Smooth muscle cell (in vitro differentiated cells): Measurements from ENCODE around the gene HCN2. TPM values are rescaled to one million over a fixed set of nuclear protein-coding genes. Genes with fewer than 3 reads are reported as not detected.

Experiments used
- DNase-seq: peaks from one replicate; lab custom pipeline; 2025; ENCODE audit not compliant: unreplicated experiment; lab: John Stamatoyannopoulos, UW
- H2AFZ ChIP-seq: fragments of 200-600 bp; sonication (generic); 2 replicates; pipeline ENCODE4 v1.6.0; 2016; ENCODE audit warnings: antibody characterized with exemption, low read depth, mild to moderate bottlenecking
- H3F3A ChIP-seq: fragments of 200-600 bp; sonication (generic); 2 replicates; pipeline ENCODE4 v1.6.0; 2017; ENCODE audit warnings: antibody characterized with exemption, low read depth
- H3K27ac ChIP-seq: fragments of 200-600 bp; sonication (generic); 2 replicates; pipeline ENCODE4 v1.5.1; 2016; ENCODE audit warnings: low read depth, mild to moderate bottlenecking
- H3K27me3 ChIP-seq: fragments of 200-600 bp; sonication (generic); 2 replicates; pipeline ENCODE4 v1.6.1; 2016; ENCODE audit warnings: low read depth, mild to moderate bottlenecking
- H3K36me3 ChIP-seq: fragments of 200-600 bp; sonication (generic); 2 replicates; pipeline ENCODE4 v1.5.1; 2016; ENCODE audit warnings: low read depth
- H3K4me1 ChIP-seq: fragments of 200-600 bp; sonication (generic); 2 replicates; pipeline ENCODE4 v1.5.1; 2016; ENCODE audit warnings: low read depth
- H3K4me2 ChIP-seq: fragments of 200-600 bp; sonication (generic); 2 replicates; pipeline ENCODE4 v1.6.0; 2016; ENCODE audit warnings: mild to moderate bottlenecking
- H3K4me3 ChIP-seq: fragments of 200-600 bp; sonication (generic); 2 replicates; pipeline ENCODE4 v1.5.1; 2016; ENCODE audit warnings: mild to moderate bottlenecking
- H3K79me2 ChIP-seq: fragments of 200-600 bp; sonication (generic); 2 replicates; pipeline ENCODE4 v1.6.0; 2016; ENCODE audit warnings: low read depth, mild to moderate bottlenecking
- H3K9ac ChIP-seq: fragments of 200-600 bp; sonication (generic); 2 replicates; pipeline ENCODE4 v1.6.0; 2016; ENCODE audit warnings: low read depth
- H3K9me3 ChIP-seq: fragments of 200-600 bp; sonication (generic); replicated peaks from 2 replicates; pipeline ENCODE4 v1.5.1; 2016; ENCODE audit warnings: low read depth
- H4K20me1 ChIP-seq: fragments of 200-600 bp; sonication (generic); 2 replicates; pipeline ENCODE4 v1.6.0; 2016; ENCODE audit warnings: low read depth
- WGBS: methylation state at CpG from one replicate; pipeline ENCODE4 v1.1.7; 2016; ENCODE audit warnings: low lambda C conversion rate; 5-methylcytosine and 5-hydroxymethylcytosine counted together
- polyA plus RNA-seq: library from polyadenylated mRNA; unstranded; fragments of >200 nt; fragmentation: Nextera tagmentation; extraction: Ambion mirVana; gene quantifications from 2 replicates; pipeline ENCODE4 v1.2.1, GENCODE V29; 2016
- total RNA-seq: library from RNA; depleted of rRNA; stranded (reverse); fragments of >200 nt; gene quantifications from 2 replicates; pipeline ENCODE4 v1.2.3, GENCODE V29; 2014
- TF ChIP-seq, protein P1 (sequence below): fragments of 200-600 bp; sonication (generic); IDR thresholded peaks from 2 replicates; pipeline ENCODE4 v1.5.1; 2017; ENCODE audit warnings: borderline replicate concordance, mild to moderate bottlenecking, antibody characterized with exemption; ENCODE audit not compliant: insufficient read depth, poor library complexity, severe bottlenecking

The HCN2 gene
- total and polyA plus RNA-seq, 2 experiments from 2014 or later: 0.49 to 0.81 TPM

DNA sequence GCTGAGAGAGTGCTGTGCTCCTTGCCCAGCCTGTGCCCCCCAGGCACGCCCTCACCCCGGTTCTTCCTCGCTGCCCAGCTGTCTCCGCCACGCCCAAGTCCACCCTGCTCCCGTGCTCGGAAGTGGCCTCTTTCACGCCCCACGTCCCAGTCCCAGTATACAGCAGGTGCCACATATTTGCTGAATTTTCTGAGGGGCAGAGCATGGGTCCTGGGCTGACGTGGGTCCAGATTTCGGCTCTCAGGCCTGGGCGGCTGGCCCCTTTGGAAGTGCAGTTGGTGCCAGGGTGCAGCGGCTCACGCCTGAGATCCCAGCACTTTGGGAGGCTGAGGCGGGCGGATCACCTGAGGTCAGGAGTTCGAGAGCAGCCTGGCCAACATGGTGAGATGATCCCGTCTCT, 3.4 kb downstream of the HCN2 start:
- H3K9ac ChIP-seq: no peak overlapping the region
- no peaks in the 10 kb centered on the region for H3K79me2 ChIP-seq
- H3K4me1 ChIP-seq: peaks cover 4% of the 10 kb centered on the region
- H2AFZ ChIP-seq: no peak overlapping the region
- H3K9me3 ChIP-seq: no peaks in the 10 kb centered on the region
- TF ChIP-seq, protein P1, sequence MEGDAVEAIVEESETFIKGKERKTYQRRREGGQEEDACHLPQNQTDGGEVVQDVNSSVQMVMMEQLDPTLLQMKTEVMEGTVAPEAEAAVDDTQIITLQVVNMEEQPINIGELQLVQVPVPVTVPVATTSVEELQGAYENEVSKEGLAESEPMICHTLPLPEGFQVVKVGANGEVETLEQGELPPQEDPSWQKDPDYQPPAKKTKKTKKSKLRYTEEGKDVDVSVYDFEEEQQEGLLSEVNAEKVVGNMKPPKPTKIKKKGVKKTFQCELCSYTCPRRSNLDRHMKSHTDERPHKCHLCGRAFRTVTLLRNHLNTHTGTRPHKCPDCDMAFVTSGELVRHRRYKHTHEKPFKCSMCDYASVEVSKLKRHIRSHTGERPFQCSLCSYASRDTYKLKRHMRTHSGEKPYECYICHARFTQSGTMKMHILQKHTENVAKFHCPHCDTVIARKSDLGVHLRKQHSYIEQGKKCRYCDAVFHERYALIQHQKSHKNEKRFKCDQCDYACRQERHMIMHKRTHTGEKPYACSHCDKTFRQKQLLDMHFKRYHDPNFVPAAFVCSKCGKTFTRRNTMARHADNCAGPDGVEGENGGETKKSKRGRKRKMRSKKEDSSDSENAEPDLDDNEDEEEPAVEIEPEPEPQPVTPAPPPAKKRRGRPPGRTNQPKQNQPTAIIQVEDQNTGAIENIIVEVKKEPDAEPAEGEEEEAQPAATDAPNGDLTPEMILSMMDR: no peak
- H3F3A ChIP-seq: no peaks in the 10 kb centered on the region
- no peaks in the 10 kb centered on the region for H3K36me3 ChIP-seq
- no peak for DNase-seq
- no peak overlapping the region for H3K27ac ChIP-seq
- H3K4me2 ChIP-seq: no peak overlapping the region
- 95% methylated on average over 18 of the region's 18 CpGs for WGBS
- H3K4me3 ChIP-seq: no peak overlapping the region
- peaks cover 22% of the 10 kb centered on the region for H4K20me1 ChIP-seq
- H3K27me3 ChIP-seq: peaks cover 29% of the 10 kb centered on the region

DNA sequence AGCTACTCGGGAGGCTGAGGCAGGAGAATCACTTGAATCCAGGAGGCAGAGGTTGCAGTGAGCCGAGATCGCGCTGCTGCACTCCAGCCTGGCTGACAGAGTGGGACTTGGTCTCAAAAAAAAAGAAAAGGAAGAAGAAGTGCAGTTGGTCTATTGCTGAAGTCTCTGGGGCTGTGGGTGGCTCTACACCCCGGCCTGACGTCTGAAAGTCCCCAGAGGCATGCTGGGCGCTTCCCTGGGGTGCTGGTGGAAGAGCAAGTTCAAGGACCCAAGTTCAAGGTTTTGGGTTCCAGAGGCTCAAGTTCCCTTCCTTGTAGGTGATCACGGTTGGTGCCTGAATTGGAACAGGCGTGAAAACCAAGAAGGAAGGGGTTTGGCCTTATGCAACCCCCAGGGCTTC, 3.8 kb downstream of the HCN2 start:
- Histone ChIP-seq H4K20me1 (peaks cover 22% of the 10 kb centered on the region), H3K4me1 (peaks cover 4% of the 10 kb centered on the region), H2AFZ (no peak overlapping the region), H3F3A (no peaks in the 10 kb centered on the region), H3K4me3 (no peak overlapping the region), H3K27me3 (peaks cover 24% of the 10 kb centered on the region), H3K36me3 (no peaks in the 10 kb centered on the region), H3K4me2 (no peak overlapping the region), H3K9ac (no peak overlapping the region), H3K27ac (no peak overlapping the region), H3K79me2 (no peaks in the 10 kb centered on the region), H3K9me3 (no peaks in the 10 kb centered on the region)
- TF ChIP-seq, protein P1: no peak
- 81% methylated on average over 7 of the region's 9 CpGs for WGBS
- DNase-seq: no peak

DNA sequence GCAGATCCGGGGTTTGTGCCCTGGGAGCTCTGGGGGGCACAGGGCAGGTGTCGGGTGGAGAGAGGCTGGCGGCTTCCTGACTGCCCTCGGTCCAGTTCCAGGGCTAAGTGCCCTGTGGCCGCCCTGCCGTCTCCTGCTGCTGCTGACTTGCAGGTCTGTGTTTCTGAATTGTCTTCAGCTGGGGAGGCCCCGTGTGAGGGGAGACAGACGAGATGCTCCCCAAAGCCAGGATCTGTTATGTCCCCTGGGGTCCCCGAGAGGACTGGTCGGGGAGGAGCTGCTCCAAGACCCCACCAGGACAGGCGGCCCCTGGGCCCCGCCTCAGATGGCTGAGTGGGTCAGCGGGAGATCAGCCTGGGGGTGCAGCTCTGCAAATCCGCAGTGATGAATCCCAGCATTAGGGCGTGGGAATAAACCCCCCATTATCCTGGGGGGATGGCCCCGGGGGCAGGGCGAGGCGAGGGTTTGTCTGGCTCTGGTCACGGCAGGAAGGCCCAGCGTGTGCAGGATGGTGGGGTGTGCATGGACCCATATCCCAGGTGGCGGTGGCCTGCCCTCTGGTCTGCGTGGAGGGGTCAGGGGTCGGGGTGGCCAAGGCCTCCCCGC, 4.7 kb downstream of the HCN2 start:
- Histone ChIP-seq H3K9me3 (no peaks in the 10 kb centered on the region), H3K27ac (no peak overlapping the region), H4K20me1 (peaks cover 22% of the 10 kb centered on the region), H3K79me2 (no peaks in the 10 kb centered on the region), H3K4me1 (peaks cover 4% of the 10 kb centered on the region), H3K9ac (no peak overlapping the region), H3K36me3 (no peaks in the 10 kb centered on the region), H3K4me2 (no peak overlapping the region), H3K4me3 (no peak overlapping the region), H3K27me3 (peaks cover 16% of the 10 kb centered on the region), H2AFZ (no peak overlapping the region), H3F3A (no peaks in the 10 kb centered on the region)
- DNase-seq: no peak
- WGBS: 89% methylated on average over 22 of the region's 24 CpGs
- TF ChIP-seq, protein P1: no peak
